Effector memory CD8-positive, alpha-beta T cell (primary cell): ENCODE data around the gene NAGA.

Experiments used
- ATAC-seq: fragments of 150-1000 bp; cut with Tn5 transposase; replicated peaks from 2 replicates; pipeline ENCODE4 v1.10.0; 2021; ENCODE audit warnings: mild to moderate bottlenecking, moderate library complexity
- DNase-seq, 3 experiments: peaks; one replicate each; pipeline ENCODE4 v3.0.0; 2021
- H3K27ac Mint-ChIP-seq, 2 donors: one replicate each; pipeline ENCODE4 v1.8.0; 2022; ENCODE audit warnings: mild to moderate bottlenecking in 2 of 2, mixed read lengths in 2 of 2, moderate library complexity in 2 of 2
- H3K27me3 Mint-ChIP-seq, 2 donors: one replicate each; pipeline ENCODE4 v1.8.0; 2022; ENCODE audit warnings: mixed read lengths in 2 of 2
- H3K36me3 Mint-ChIP-seq: one replicate; pipeline ENCODE4 v1.8.0; 2022; ENCODE audit warnings: mild to moderate bottlenecking, moderate library complexity, mixed read lengths; ENCODE audit not compliant: insufficient read depth
- H3K4me1 Mint-ChIP-seq, 2 donors: one replicate each; pipeline ENCODE4 v1.8.0; 2022; ENCODE audit warnings: low read depth in 2 of 2, mixed read lengths in 2 of 2
- H3K4me3 Mint-ChIP-seq, 2 donors: one replicate each; pipeline ENCODE4 v1.8.0; 2022; ENCODE audit warnings: mild to moderate bottlenecking in 2 of 2, mixed read lengths in 2 of 2, moderate library complexity in 2 of 2
- H3K9me3 Mint-ChIP-seq, 2 donors: one replicate each; pipeline ENCODE4 v1.8.0; 2022; ENCODE audit warnings: mixed read lengths in 2 of 2

NAGA gene

GRCh38 chr22:42069801-42070516 is 653 bp downstream of the NAGA start:
- ATAC-seq = no peak

GRCh38 chr22:42068291-42068690 is 2.3 kb downstream of the NAGA start:
- DNase-seq = no peak
- no peak for ATAC-seq
- H3K36me3 Mint-ChIP-seq = peaks cover 21% of the 10 kb centered on the region
- peak overlapping the region in 1 of 2 donors; percentile 39 for H3K27ac Mint-ChIP-seq
- H3K27me3 Mint-ChIP-seq = no peaks in the 10 kb centered on the region
- no peaks in the 10 kb centered on the region for H3K9me3 Mint-ChIP-seq
- H3K4me1 Mint-ChIP-seq = peaks cover 22 to 28% of the 10 kb centered on the region in 2 donors
- no peak overlapping the region for H3K4me3 Mint-ChIP-seq

More at GRCh38 chr22:42069801-42070516, 653 bp downstream of the NAGA start:
- H3K36me3 Mint-ChIP-seq = peaks cover 15% of the 10 kb centered on the region
- peak overlapping the region; percentile 85 to 90 for H3K27ac Mint-ChIP-seq
- no peaks in the 10 kb centered on the region for H3K9me3 Mint-ChIP-seq
- H3K4me1 Mint-ChIP-seq = peaks cover 23 to 30% of the 10 kb centered on the region in 2 donors
- no peaks in the 10 kb centered on the region for H3K27me3 Mint-ChIP-seq
- peak overlapping the region; percentile 92 to 94 for H3K4me3 Mint-ChIP-seq
- DNase-seq = no peak

- H3K36me3 Mint-ChIP-seq = peaks cover 21% of the 10 kb centered on the region
- H3K4me1 Mint-ChIP-seq = peaks cover 27% of the 10 kb centered on the region in 2 donors
- DNase-seq (no peak), ATAC-seq (no peak)
- H3K4me3 Mint-ChIP-seq = no peak overlapping the region
- H3K27me3 Mint-ChIP-seq = no peaks in the 10 kb centered on the region
- H3K27ac Mint-ChIP-seq = no peak overlapping the region
- H3K9me3 Mint-ChIP-seq = no peaks in the 10 kb centered on the region
Measured at GRCh38 chr22:42067671-42068251, 2.9 kb downstream of the NAGA start.

DNA sequence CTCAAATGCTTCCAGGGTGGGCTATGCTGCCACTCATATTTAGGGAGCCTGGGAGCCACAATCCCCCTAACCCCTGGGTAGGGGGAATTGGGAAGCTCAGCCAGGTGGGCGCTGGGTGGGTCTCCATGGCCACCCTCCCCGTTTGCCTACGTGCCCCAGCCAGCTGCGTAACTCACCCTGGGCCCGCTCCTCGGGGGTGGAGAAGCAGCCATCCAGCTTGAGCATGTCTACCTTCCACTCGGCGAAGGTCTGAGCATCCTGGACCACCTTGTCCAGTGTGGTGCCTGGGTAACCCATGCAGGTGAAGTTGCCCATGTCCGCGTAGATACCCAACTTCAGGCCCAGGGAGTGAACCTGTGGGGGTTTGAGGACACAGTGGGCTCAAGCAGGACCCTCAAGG is 3.7 kb downstream of the NAGA start:
- Mint-ChIP-seq H3K36me3 (peaks cover 21% of the 10 kb centered on the region), H3K9me3 (no peaks in the 10 kb centered on the region), H3K27me3 (no peaks in the 10 kb centered on the region), H3K4me3 (no peak overlapping the region), H3K27ac (no peak overlapping the region), H3K4me1 (peaks cover 26 to 28% of the 10 kb centered on the region in 2 donors)
- DNase-seq (no peak), ATAC-seq (no peak)

- Mint-ChIP-seq H3K27me3 (no peaks in the 10 kb centered on the region), H3K9me3 (no peaks in the 10 kb centered on the region), H3K4me1 (peaks cover 19 to 23% of the 10 kb centered on the region in 2 donors), H3K27ac (peak overlapping the region in 1 of 2 donors; percentile 5), H3K4me3 (no peak overlapping the region), H3K36me3 (peaks cover 25% of the 10 kb centered on the region)
- DNase-seq = no peak
- no peak for ATAC-seq
Measured at GRCh38 chr22:42066126-42066761, 4.4 kb downstream of the NAGA start.

GRCh38 chr22:42065438-42066125 is 5.0 kb downstream of the NAGA start:
- H3K9me3 Mint-ChIP-seq = no peaks in the 10 kb centered on the region
- H3K27ac Mint-ChIP-seq = peak overlapping the region in 1 of 2 donors; percentile 5
- peaks cover 25% of the 10 kb centered on the region for H3K36me3 Mint-ChIP-seq

DNA sequence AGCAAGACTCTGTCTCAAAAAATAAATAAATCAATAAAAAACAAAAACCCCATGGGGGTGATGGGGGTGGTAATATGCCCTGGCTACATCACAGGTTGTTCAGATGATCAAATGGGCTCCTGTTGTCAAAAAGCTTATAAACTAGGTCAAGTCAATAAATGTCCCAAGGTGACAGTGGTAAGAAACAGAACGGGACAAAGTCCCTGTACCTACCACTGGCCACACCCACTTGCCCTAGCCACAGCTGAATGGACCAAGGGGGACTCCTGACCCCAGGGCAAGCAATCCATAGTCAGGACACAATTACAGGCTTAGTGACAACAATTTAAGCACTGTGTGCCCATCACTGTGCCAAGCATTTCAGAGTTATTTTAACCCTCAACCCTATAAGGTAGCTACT is 6.0 kb downstream of the NAGA start:
- Mint-ChIP-seq H3K4me3 (no peak overlapping the region), H3K27me3 (no peaks in the 10 kb centered on the region), H3K27ac (peak overlapping the region in 1 of 2 donors; percentile 5), H3K36me3 (peaks cover 21% of the 10 kb centered on the region), H3K9me3 (no peaks in the 10 kb centered on the region), H3K4me1 (peaks cover 6 to 10% of the 10 kb centered on the region in 2 donors)
- no peak for DNase-seq
- ATAC-seq = no peak

More at GRCh38 chr22:42065438-42066125, 5.0 kb downstream of the NAGA start:
- DNase-seq = no peak
- Mint-ChIP-seq H3K4me3 (no peak overlapping the region), H3K4me1 (peaks cover 13 to 16% of the 10 kb centered on the region in 2 donors), H3K27me3 (no peaks in the 10 kb centered on the region)
- ATAC-seq = no peak

DNA sequence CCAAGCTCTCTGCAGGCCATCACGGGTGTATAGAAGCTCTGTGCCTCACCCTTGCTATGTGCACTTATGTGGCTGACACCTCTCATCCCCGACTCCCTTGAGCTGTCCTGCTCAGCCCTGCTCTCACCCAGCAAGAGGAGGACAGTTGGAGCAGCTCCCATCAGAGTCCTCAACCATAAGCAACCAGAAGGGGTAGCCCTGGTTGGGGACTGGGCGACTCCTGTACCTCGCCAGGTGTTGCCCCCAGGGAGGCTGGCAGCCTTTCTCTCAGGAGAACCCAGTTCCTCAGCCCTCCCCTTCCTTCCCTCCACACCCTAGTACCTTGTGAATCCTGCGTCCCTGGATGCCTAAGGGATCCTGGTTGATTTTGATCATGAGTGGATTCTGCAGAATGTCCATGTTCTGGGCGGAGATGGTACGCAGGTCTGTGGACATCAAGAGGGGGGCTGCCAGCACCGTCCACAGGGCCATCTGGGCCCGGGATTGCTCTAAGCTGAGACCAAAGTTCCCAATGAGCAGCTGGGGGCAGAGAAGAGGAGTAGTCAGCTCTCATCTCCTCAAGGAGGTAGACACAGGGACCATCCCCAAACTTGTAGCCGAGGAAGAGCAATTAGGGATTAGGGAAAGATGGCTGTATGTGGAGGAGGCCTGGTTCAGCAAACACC is 8.0 kb downstream of the NAGA start:
- Mint-ChIP-seq H3K9me3 (peaks cover 0 to 2% of the 10 kb centered on the region in 2 donors), H3K4me1 (peaks cover 5 to 10% of the 10 kb centered on the region in 2 donors), H3K27ac (no peak overlapping the region), H3K27me3 (no peaks in the 10 kb centered on the region), H3K36me3 (peaks cover 21% of the 10 kb centered on the region), H3K4me3 (no peak overlapping the region)
- DNase-seq (no peak), ATAC-seq (no peak)

- ATAC-seq = no peak
- no peak for DNase-seq
- Mint-ChIP-seq H3K4me3 (no peak overlapping the region), H3K27ac (no peak overlapping the region), H3K27me3 (no peaks in the 10 kb centered on the region), H3K36me3 (peaks cover 15% of the 10 kb centered on the region), H3K4me1 (peaks cover 2 to 5% of the 10 kb centered on the region in 2 donors), H3K9me3 (peaks cover 8 to 11% of the 10 kb centered on the region in 2 donors)
Measured at GRCh38 chr22:42061041-42061440, 9.6 kb downstream of the NAGA start.

- Mint-ChIP-seq H3K9me3 (peaks cover 8 to 11% of the 10 kb centered on the region in 2 donors), H3K27me3 (no peaks in the 10 kb centered on the region), H3K27ac (no peak overlapping the region), H3K4me1 (peaks cover 2 to 5% of the 10 kb centered on the region in 2 donors), H3K36me3 (peaks cover 15% of the 10 kb centered on the region), H3K4me3 (no peak overlapping the region)
- DNase-seq = no peak
- ATAC-seq = no peak
Measured at GRCh38 chr22:42060489-42060888, 10.1 kb downstream of the NAGA start.

DNA sequence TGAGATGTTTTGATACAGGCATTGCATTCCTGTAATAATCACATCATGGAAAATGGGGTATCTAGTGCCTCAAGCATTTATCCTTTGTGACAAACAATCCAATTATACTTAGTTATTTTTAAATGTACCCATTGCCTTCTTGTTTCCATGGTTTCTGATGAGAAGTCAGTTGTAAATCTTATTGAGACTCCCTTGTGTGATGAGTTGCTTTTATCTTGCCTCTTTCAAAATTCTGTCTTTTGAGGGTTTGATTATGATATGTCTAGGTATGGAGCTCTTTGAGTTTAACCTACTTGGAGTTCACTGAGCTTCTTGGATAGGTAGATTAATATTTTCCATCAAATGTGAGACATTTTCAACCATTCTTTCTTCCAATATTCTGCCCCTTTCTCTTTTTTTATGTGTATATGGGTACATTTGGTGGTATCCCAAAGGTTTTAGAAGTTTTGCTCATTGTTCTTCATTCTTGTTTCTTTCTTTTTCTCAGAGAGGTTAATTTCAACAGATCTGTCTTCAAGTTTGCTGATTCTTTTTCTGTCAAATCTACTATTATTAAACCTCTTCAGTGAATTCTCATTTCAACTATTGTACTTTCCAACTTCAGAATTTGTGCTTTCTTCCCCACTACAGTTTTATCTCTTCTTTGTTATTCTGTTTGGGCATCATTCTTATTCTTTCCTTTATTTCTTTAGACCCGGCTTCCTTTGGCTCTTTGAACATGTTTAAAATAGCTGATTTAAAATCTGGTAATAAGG is 13.7 kb downstream of the NAGA start:
- ATAC-seq = no peak
- Mint-ChIP-seq H3K4me1 (no peaks in the 10 kb centered on the region), H3K27me3 (no peaks in the 10 kb centered on the region), H3K27ac (no peak overlapping the region), H3K36me3 (peaks cover 8% of the 10 kb centered on the region), H3K9me3 (peaks cover 8 to 11% of the 10 kb centered on the region in 2 donors), H3K4me3 (no peak overlapping the region)
- DNase-seq = no peak

DNA sequence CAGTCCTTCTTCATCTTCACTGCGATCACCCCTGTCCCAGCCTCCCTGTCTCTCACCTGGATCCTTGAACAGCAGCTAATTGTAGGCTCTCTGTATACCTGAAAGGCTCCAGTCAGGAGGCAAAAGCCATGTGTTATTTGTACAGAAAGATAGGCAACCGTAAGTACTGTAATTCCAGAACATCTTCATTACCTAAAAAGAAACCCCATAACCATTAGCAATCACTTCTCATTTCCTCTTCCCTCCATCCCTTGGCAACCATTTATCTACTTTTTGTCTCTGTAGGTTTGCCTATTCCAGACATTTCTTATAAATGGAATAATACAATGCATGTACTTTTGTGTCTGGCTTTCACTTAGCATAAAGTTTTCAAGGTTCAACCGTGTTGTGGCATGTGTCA is 17.8 kb downstream of the NAGA start:
- Mint-ChIP-seq H3K4me1 (no peaks in the 10 kb centered on the region), H3K36me3 (no peaks in the 10 kb centered on the region), H3K27ac (no peak overlapping the region)

More for the DNA sequence above, 17.8 kb downstream of the NAGA start:
- no peak for DNase-seq
- Mint-ChIP-seq H3K9me3 (peaks cover 7 to 11% of the 10 kb centered on the region in 2 donors), H3K27me3 (no peaks in the 10 kb centered on the region), H3K4me3 (no peak overlapping the region)
- ATAC-seq = no peak
